Endothelial cell of umbilical vein (primary cell): Measurements from ENCODE around the gene SENP7. TPM values are rescaled to one million over a fixed set of nuclear protein-coding genes. Genes with fewer than 3 reads are reported as not detected.

Experiments used
- BruUV-seq: library from RNA; stranded (reverse); fragments of 400-500 nt; replicated peaks from 2 replicates; lab custom pipeline; 2021; lab: Mats Ljungman, UMichigan
- CTCF ChIA-PET: fragments of 300-600, 350-600 bp; sonication (Branson Sonifier 250); formaldehyde crosslinking; loops from one replicate; lab custom pipeline; 2021; ENCODE audit warnings: antibody characterized with exemption, inconsistent platforms; lab: Charles Lee
- POLR2A ChIA-PET: fragments of 300-600, 350-600 bp; sonication (Branson Sonifier 250); formaldehyde crosslinking; loops from one replicate; lab custom pipeline; 2021; ENCODE audit warnings: antibody characterized with exemption, inconsistent platforms; lab: Charles Lee
- DNase-seq: peaks from one replicate; pipeline ENCODE4 v3.0.0-alpha.2; 2011; ENCODE audit warnings: low read depth, low spot score
- FAIRE-seq: peaks from 2 replicates; lab custom pipeline; 2011; peaks lifted over from hg19 to GRCh38; lab: Jason Lieb, UNC
- H2AFZ ChIP-seq: 2 replicates; pipeline ENCODE4 v1.6.0; 2012; ENCODE audit warnings: low read depth, low read length, control low read depth, inconsistent platforms
- H3K27ac ChIP-seq: 2 replicates; pipeline ENCODE4 v1.5.1; 2011; ENCODE audit warnings: low read depth, mild to moderate bottlenecking, control low read depth, low read length, moderate library complexity; ENCODE audit not compliant: insufficient read depth
- H3K27me3 ChIP-seq, 2 experiments: 2 replicates each; pipeline versions ENCODE4 v1.6.0 to v1.6.1; 2011; ENCODE audit warnings: low read length in 2 of 2, mixed read lengths in 1 of 2; ENCODE audit not compliant: control insufficient read depth in 2 of 2, insufficient read depth in 2 of 2
- H3K36me3 ChIP-seq, 2 experiments: 2 replicates in 1 of 2; 3 replicates in 1 of 2; pipeline ENCODE4 v1.5.1; 2011; ENCODE audit warnings: low read length in 2 of 2, mild to moderate bottlenecking in 1 of 2, moderate library complexity in 1 of 2; ENCODE audit not compliant: control insufficient read depth in 2 of 2, insufficient read depth in 2 of 2; ENCODE audit errors: extremely low read depth in 1 of 2
- H3K4me1 ChIP-seq: 3 replicates; pipeline ENCODE4 v1.5.1; 2011; ENCODE audit warnings: mild to moderate bottlenecking, low read length; ENCODE audit not compliant: control insufficient read depth, insufficient read depth; ENCODE audit errors: extremely low read depth
- H3K4me2 ChIP-seq: 2 replicates; pipeline ENCODE4 v1.6.1; 2011; ENCODE audit warnings: low read length, control low read depth, mixed read lengths; ENCODE audit not compliant: insufficient read depth
- H3K4me3 ChIP-seq, 3 experiments: fragments of 200-600 bp in 1 of 3; sonication (generic), shearing (Covaris generic) in 1 of 3; replicated peaks in 1 of 3; 2 replicates each; pipeline ENCODE4 v1.5.1; 2011 to 2016; ENCODE audit warnings: control low read depth in 3 of 3, low read length in 3 of 3, mild to moderate bottlenecking in 2 of 3, inconsistent platforms in 1 of 3, low read depth in 1 of 3, moderate library complexity in 1 of 3; ENCODE audit not compliant: insufficient read depth in 1 of 3
- H3K79me2 ChIP-seq: 2 replicates; pipeline ENCODE4 v1.6.0; 2012; ENCODE audit warnings: low read length, inconsistent platforms; ENCODE audit not compliant: control insufficient read depth, insufficient read depth
- H3K9ac ChIP-seq: replicated peaks from 2 replicates; pipeline ENCODE3; 2011; ENCODE audit warnings: low read length, control low read depth; ENCODE audit not compliant: insufficient read depth; ENCODE audit errors: extremely low read depth
- H3K9me1 ChIP-seq: replicated peaks from 3 replicates; pipeline ENCODE4 v1.6.0; 2011; ENCODE audit warnings: mild to moderate bottlenecking, low read length; ENCODE audit not compliant: control insufficient read depth, insufficient read depth; ENCODE audit errors: extremely low read depth
- H3K9me3 ChIP-seq: replicated peaks from 2 replicates; pipeline ENCODE4 v1.5.1; 2012; ENCODE audit warnings: low read length, inconsistent platforms; ENCODE audit not compliant: control insufficient read depth, insufficient read depth
- H4K20me1 ChIP-seq: replicated peaks from 2 replicates; pipeline ENCODE3; 2011; ENCODE audit warnings: mild to moderate bottlenecking, low read length; ENCODE audit not compliant: control insufficient read depth, insufficient read depth; ENCODE audit errors: extremely low read depth
- EZH2 ChIP-seq: IDR thresholded peaks from 2 replicates; pipeline ENCODE4 v1.6.1; 2012; ENCODE audit warnings: borderline replicate concordance, low read depth, mild to moderate bottlenecking, moderate library complexity, low read length, inconsistent platforms; ENCODE audit not compliant: severe bottlenecking
- FOS ChIP-seq: IDR thresholded peaks from 2 replicates; pipeline ENCODE4 v1.6.1; 2011; ENCODE audit warnings: mild to moderate bottlenecking, low read length, moderate library complexity, borderline replicate concordance; ENCODE audit not compliant: insufficient read depth
- GATA2 ChIP-seq: IDR thresholded peaks from 2 replicates; pipeline ENCODE4 v1.7.0; 2011; ENCODE audit warnings: low read depth, mild to moderate bottlenecking, moderate library complexity, mixed read lengths, low read length; ENCODE audit not compliant: insufficient read length, insufficient read depth
- JUN ChIP-seq: IDR thresholded peaks from 2 replicates; pipeline ENCODE4 v1.6.1; 2011; ENCODE audit warnings: borderline replicate concordance, low read depth; ENCODE audit not compliant: insufficient read length, insufficient read depth
- MYC ChIP-seq: IDR thresholded peaks from one replicate; pipeline ENCODE4 v1.6.1; 2011; ENCODE audit warnings: mild to moderate bottlenecking, low read depth, low read length
- POLR2A ChIP-seq: IDR thresholded peaks from 2 replicates; pipeline ENCODE4 v1.6.1; 2012; ENCODE audit warnings: low read depth, mild to moderate bottlenecking, control low read depth, low read length
- POLR2AphosphoS5 ChIP-seq: IDR thresholded peaks from 2 replicates; pipeline ENCODE4 v1.6.1; 2012; ENCODE audit warnings: low read depth, mild to moderate bottlenecking, control low read depth, low read length, moderate library complexity; ENCODE audit not compliant: insufficient read depth
- dilution Hi-C: fragments of 300-500 bp; cut with MboI; formaldehyde crosslinking; loops from one replicate; pipeline ENCODE4 v1.15.0; 2019; ENCODE audit warnings: low sequenced_read_pairs; ENCODE audit not compliant: extremely low pct_ligation_motif_present
- intact Hi-C: fragments of 100-400 bp; cut with micrococcal nuclease; formaldehyde crosslinking; loops from one replicate; pipeline ENCODE4 v1.10.0; 2022
- polyA plus RNA-seq, 4 experiments: library from polyadenylated mRNA; depleted of rRNA in 3 of 4; stranded (reverse) in 3 of 4; unstranded in 1 of 4; fragments of >200 nt; gene quantifications; 2 replicates each; pipeline versions ENCODE4 v1.2.1 to v1.2.3, GENCODE V29; 2011 to 2012; ENCODE audit warnings: missing spikeins in 1 of 4
- total RNA-seq: library from RNA; stranded (reverse); gene quantifications from 2 replicates; pipeline ENCODE4 v1.2.3, GENCODE V29; 2021
- TF ChIP-seq, protein P1 (sequence below): IDR thresholded peaks from 2 replicates; pipeline ENCODE4 v1.6.1; 2011; ENCODE audit not compliant: insufficient read depth, insufficient read length
- TF ChIP-seq, protein P2 (sequence below), 2 donors: IDR thresholded peaks; 1 replicate in 1 of 2; 2 replicates in 1 of 2; pipeline ENCODE4 v1.5.1; 2011; ENCODE audit warnings: low read length in 2 of 2, mild to moderate bottlenecking in 2 of 2, moderate library complexity in 2 of 2, control low read depth in 1 of 2, inconsistent platforms in 1 of 2, low read depth in 1 of 2; ENCODE audit not compliant: insufficient read depth in 1 of 2; ENCODE audit errors: extremely low read depth in 1 of 2

Gene SENP7
- total and polyA plus RNA-seq, 2 donors (not counting 3 experiments of a cell fraction or from before 2014, with no cell fraction given), result 5.1 to 18.7 TPM

DNA sequence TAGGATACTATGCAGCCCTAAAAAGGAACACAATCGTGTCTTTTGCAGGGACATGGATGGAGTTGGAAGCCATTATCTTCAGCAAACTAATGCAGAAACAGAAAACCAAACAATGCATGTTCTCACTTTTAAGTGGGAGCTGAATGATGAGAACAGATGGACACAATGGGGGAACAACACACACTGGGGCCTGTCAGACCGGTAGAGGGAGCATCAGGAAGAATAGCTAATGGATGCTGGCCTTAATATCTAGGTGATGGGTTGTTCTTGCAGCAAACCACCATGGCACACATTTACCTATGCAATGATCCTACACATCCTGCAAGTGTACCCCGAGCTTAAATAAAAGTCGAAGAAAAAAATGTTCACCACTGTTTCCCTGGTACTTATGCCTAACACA, 17.5 kb downstream of the SENP7 start:
- TF ChIP-seq, protein P1, sequence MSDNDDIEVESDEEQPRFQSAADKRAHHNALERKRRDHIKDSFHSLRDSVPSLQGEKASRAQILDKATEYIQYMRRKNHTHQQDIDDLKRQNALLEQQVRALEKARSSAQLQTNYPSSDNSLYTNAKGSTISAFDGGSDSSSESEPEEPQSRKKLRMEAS, result no peak
- TF ChIP-seq POLR2A (no peak), JUN (no peak), MYC (no peak), POLR2AphosphoS5 (no peak), FOS (no peak), GATA2 (no peak), EZH2 (no peak)
- TF ChIP-seq, protein P2, sequence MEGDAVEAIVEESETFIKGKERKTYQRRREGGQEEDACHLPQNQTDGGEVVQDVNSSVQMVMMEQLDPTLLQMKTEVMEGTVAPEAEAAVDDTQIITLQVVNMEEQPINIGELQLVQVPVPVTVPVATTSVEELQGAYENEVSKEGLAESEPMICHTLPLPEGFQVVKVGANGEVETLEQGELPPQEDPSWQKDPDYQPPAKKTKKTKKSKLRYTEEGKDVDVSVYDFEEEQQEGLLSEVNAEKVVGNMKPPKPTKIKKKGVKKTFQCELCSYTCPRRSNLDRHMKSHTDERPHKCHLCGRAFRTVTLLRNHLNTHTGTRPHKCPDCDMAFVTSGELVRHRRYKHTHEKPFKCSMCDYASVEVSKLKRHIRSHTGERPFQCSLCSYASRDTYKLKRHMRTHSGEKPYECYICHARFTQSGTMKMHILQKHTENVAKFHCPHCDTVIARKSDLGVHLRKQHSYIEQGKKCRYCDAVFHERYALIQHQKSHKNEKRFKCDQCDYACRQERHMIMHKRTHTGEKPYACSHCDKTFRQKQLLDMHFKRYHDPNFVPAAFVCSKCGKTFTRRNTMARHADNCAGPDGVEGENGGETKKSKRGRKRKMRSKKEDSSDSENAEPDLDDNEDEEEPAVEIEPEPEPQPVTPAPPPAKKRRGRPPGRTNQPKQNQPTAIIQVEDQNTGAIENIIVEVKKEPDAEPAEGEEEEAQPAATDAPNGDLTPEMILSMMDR (IDR thresholded peaks at IDR 0.05; ENCODE audit: extremely low read depth in 1 of 2, insufficient read depth in 1 of 2, low read depth in 1 of 2, low read length in 2 of 2), result no peak
- intact Hi-C loops, result no loop called here
- no peaks in the 10 kb centered on the region for H3K9me3 ChIP-seq
- dilution Hi-C loops, result no loop called here
- no peak overlapping the region for H3K9ac ChIP-seq
- H3K4me3 ChIP-seq, result no peak overlapping the region
- peaks cover 7% of the 10 kb centered on the region for H3K79me2 ChIP-seq
- FAIRE-seq (no peak), DNase-seq (no peak)
- CTCF ChIA-PET, result interaction anchor here (0.5 to 1.3 kb wide), 4 partner anchors 11 to 531 kb away, joined by 3 to 7 read pairs (median 3); partner anchors contain the start of gene PCNP
- no peaks in the 10 kb centered on the region for H3K9me1 ChIP-seq
- no TSS peak for BruUV-seq
- no peaks in the 10 kb centered on the region for H4K20me1 ChIP-seq
- peaks cover 0 to 4% of the 10 kb centered on the region in 2 experiments for H3K36me3 ChIP-seq
- H2AFZ ChIP-seq, result no peak overlapping the region
- no peak overlapping the region for H3K4me2 ChIP-seq
- no peaks in the 10 kb centered on the region for H3K27me3 ChIP-seq
- no peak overlapping the region for H3K27ac ChIP-seq
- H3K4me1 ChIP-seq, result no peaks in the 10 kb centered on the region
- POLR2A ChIA-PET, result no interaction called here
